Neuron (in vitro differentiated cells): ENCODE data around the gene ABAT.
A peak's percentile ranks its signal among the peaks of the same experiment; 100 is the strongest.

Experiments
- H2AFZ ChIP-seq: one replicate; pipeline ENCODE4 v1.6.1; 2013; ENCODE audit warnings: low read depth, mild to moderate bottlenecking, inconsistent platforms, low read length, moderate library complexity
- H3K27me3 ChIP-seq: one replicate; pipeline ENCODE4 v1.6.1; 2013; ENCODE audit warnings: low read length; ENCODE audit not compliant: insufficient read depth
- H3K36me3 ChIP-seq: one replicate; pipeline ENCODE4 v1.6.1; 2013; ENCODE audit warnings: low read length; ENCODE audit not compliant: insufficient read depth
- H3K4me1 ChIP-seq: one replicate; pipeline ENCODE4 v1.6.1; 2013; ENCODE audit warnings: low read length; ENCODE audit not compliant: insufficient read depth
- H3K4me3 ChIP-seq: 2 replicates; pipeline ENCODE4 v1.5.1; 2013; ENCODE audit warnings: mild to moderate bottlenecking, low read length, moderate library complexity
- H3K9me3 ChIP-seq: one replicate; pipeline ENCODE4 v1.6.1; 2013; ENCODE audit warnings: low read length

Gene ABAT

DNA sequence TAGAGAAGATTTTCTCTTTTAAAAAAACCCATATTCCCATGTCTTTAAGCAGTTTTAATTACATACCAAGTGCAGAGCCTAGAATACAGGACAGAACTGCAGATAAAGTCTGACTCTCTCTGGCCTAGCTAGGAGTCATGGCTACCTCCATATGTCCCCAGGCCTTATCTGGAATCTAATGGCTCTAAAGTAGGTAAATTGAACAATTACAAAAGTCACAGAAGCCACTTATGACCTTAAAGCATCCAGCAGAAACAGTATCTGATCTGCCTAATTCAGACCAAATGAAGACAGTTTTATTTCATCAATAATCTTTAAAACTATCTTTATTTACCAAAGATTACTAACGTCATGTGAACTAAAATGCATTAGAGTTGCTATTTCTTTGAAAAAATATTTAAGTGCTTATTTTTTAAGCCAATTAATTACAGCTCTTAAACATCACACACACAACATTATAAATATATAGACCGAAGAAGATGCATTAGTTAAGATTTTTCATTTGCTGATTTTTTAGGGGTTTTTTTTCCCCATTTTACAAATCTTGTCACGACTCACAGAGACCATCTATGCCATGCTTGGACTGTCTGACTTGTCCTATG, 152.0 kb downstream of the ABAT start:
- H3K36me3 ChIP-seq: peaks cover 30% of the 10 kb centered on the region
- no peaks in the 10 kb centered on the region for H3K27me3 ChIP-seq
- H3K4me1 ChIP-seq: peaks cover 2% of the 10 kb centered on the region

DNA sequence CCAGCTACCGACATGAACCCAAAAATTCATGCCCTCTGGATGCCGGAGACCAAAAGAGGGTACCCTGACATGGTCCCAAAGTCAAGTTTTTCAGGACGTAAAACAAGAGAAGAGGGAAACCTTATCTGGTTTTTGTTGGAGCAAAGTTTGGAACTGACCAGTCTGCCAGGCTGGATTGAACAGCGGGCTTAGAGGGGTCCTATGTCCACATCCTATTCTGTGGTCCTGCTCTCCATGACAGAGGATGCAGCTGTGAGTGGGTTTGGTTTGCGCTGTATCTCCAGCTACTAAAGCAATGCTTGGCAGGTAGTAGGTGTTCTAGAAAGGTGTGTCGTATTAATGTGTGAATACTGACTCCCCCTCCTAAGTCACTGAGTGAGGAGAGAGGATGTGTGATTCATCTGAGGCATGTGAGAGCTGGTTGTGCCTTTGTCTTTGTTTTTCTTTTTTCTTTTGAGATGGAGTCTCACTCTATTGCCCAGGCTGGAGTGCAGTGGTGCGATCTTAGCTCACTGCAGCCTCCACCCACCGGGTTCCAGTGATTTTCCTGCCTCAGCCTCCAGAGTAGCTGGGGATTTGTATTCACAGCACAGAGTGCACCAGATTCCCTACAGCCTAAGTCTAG, 154.2 kb downstream of the ABAT start:
- H3K36me3 ChIP-seq: peaks cover 24% of the 10 kb centered on the region
- H3K4me1 ChIP-seq: peaks cover 15% of the 10 kb centered on the region
- H3K9me3 ChIP-seq: peaks cover 2% of the 10 kb centered on the region
- H2AFZ ChIP-seq: no peak overlapping the region
- H3K4me3 ChIP-seq: no peak overlapping the region
- H3K27me3 ChIP-seq: no peaks in the 10 kb centered on the region

More for the DNA sequence above, 152.0 kb downstream of the ABAT start:
- no peak overlapping the region for H2AFZ ChIP-seq
- H3K4me3 ChIP-seq: no peak overlapping the region
- H3K9me3 ChIP-seq: peaks cover 2% of the 10 kb centered on the region

DNA sequence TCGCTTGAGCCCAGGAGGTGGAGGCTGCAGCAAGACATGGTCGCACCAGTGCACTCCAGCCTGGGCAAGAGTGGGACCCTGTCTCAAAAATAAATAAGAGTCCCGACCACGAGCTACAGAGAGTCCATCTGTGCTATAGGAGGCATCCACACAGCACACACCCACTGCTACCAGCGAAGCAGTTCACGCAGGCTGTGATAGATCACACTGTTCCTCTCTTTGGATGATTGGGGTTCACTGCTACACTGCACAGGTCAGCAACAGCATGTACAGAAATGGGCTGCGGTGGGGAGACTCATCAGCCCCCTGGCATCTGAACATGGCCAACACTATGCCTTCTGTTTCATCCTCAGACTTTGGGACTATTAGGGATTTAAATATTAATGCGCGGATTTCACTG, 157.0 kb downstream of the ABAT start:
- no peaks in the 10 kb centered on the region for H3K27me3 ChIP-seq
- H3K4me3 ChIP-seq: no peak overlapping the region
- no peaks in the 10 kb centered on the region for H3K9me3 ChIP-seq
- H3K4me1 ChIP-seq: peaks cover 15% of the 10 kb centered on the region
- peak overlapping the region; percentile 21 for H2AFZ ChIP-seq
- peaks cover 15% of the 10 kb centered on the region for H3K36me3 ChIP-seq

DNA sequence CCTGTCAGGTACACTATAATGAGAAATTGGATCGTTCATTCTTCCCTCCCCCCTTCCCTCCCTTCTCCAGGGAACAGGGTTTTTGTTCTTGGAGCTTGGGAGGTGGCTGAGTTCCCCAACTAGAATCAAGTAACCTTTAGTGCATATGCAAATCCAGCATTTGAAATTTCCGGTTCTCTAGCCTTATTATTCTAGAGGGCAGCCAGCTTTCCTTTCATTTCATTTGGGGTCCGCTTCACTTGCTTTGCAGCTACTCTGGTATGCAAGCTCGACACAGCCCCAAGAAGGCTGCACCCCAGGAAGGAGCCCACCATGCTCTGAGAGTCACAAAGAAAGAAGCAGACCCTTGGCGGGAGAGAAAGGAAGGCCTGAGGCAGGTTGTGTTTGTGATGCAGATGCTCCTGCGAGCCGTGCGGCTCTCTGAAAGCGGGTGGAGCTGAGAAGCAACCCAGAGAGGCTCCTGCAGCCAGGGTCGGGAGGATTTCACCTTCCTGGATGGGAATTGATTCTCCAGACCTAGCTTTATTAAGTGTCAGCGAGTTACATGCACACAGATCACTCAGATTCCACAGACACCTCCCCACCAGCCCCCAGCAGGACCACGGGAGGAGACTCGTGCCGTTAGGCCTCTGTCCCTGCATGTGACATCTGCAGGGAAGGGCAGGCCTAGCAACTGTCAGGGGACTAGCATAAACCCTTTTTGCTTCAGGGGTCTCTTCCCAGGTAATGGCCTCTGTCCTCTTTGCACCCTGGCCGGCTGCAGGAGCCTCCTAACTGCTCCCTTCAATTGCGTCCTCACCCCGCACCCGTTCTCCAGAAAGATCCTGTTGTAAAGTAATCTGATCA, 157.7 kb downstream of the ABAT start:
- peak overlapping the region; percentile 2 for H3K4me3 ChIP-seq
- peaks cover 13% of the 10 kb centered on the region for H3K36me3 ChIP-seq
- no peaks in the 10 kb centered on the region for H3K9me3 ChIP-seq
- peak overlapping the region; percentile 21 for H2AFZ ChIP-seq
- H3K4me1 ChIP-seq: peaks cover 15% of the 10 kb centered on the region
- no peaks in the 10 kb centered on the region for H3K27me3 ChIP-seq

DNA sequence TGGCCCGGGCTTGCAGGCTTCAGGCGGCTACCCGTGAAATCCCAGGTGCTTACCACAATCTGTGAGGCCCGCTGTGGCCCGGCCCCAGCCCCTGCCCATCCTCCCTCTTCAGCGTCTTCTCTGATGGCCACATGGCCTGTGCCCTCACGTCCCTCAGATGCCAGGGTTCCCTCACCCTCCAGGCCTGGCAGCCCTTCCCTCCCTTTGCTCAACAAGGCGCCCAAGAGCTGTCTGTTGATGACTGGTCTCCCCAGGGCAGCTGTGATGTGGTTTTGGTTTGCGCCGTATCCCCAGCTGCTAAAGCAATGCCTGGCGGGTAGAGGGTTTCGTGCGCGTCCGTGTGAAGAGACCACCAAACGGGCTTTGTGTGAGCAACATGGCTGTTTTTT, 158.3 kb downstream of the ABAT start:
- Histone ChIP-seq H3K36me3 (peaks cover 13% of the 10 kb centered on the region), H2AFZ (no peak overlapping the region), H3K27me3 (no peaks in the 10 kb centered on the region), H3K9me3 (no peaks in the 10 kb centered on the region), H3K4me1 (peaks cover 15% of the 10 kb centered on the region), H3K4me3 (no peak overlapping the region)
